Endothelial cell of umbilical vein (primary cell): ENCODE measurements around the gene PKN2. TPM values are rescaled to one million over a fixed set of nuclear protein-coding genes. Genes with fewer than 3 reads are reported as not detected.

Experiments
- BruUV-seq: library from RNA; stranded (reverse); fragments of 400-500 nt; replicated peaks from 2 replicates; lab custom pipeline; 2021; lab: Mats Ljungman, UMichigan
- CTCF ChIA-PET: fragments of 300-600, 350-600 bp; sonication (Branson Sonifier 250); formaldehyde crosslinking; loops from one replicate; lab custom pipeline; 2021; ENCODE audit warnings: antibody characterized with exemption, inconsistent platforms; lab: Charles Lee
- POLR2A ChIA-PET: fragments of 300-600, 350-600 bp; sonication (Branson Sonifier 250); formaldehyde crosslinking; loops from one replicate; lab custom pipeline; 2021; ENCODE audit warnings: antibody characterized with exemption, inconsistent platforms; lab: Charles Lee
- DNase-seq: peaks from one replicate; pipeline ENCODE4 v3.0.0-alpha.2; 2011; ENCODE audit warnings: low read depth, low spot score
- FAIRE-seq: peaks from 2 replicates; lab custom pipeline; 2011; peaks lifted over from hg19 to GRCh38; lab: Jason Lieb, UNC
- H2AFZ ChIP-seq: 2 replicates; pipeline ENCODE4 v1.6.0; 2012; ENCODE audit warnings: low read depth, low read length, control low read depth, inconsistent platforms
- H3K27ac ChIP-seq: 2 replicates; pipeline ENCODE4 v1.5.1; 2011; ENCODE audit warnings: low read depth, mild to moderate bottlenecking, control low read depth, low read length, moderate library complexity; ENCODE audit not compliant: insufficient read depth
- H3K27me3 ChIP-seq, 2 experiments: 2 replicates each; pipeline versions ENCODE4 v1.6.0 to v1.6.1; 2011; ENCODE audit warnings: low read length in 2 of 2, mixed read lengths in 1 of 2; ENCODE audit not compliant: control insufficient read depth in 2 of 2, insufficient read depth in 2 of 2
- H3K36me3 ChIP-seq, 2 experiments: 2 replicates in 1 of 2; 3 replicates in 1 of 2; pipeline ENCODE4 v1.5.1; 2011; ENCODE audit warnings: low read length in 2 of 2, mild to moderate bottlenecking in 1 of 2, moderate library complexity in 1 of 2; ENCODE audit not compliant: control insufficient read depth in 2 of 2, insufficient read depth in 2 of 2; ENCODE audit errors: extremely low read depth in 1 of 2
- H3K4me1 ChIP-seq: 3 replicates; pipeline ENCODE4 v1.5.1; 2011; ENCODE audit warnings: mild to moderate bottlenecking, low read length; ENCODE audit not compliant: control insufficient read depth, insufficient read depth; ENCODE audit errors: extremely low read depth
- H3K4me2 ChIP-seq: 2 replicates; pipeline ENCODE4 v1.6.1; 2011; ENCODE audit warnings: low read length, control low read depth, mixed read lengths; ENCODE audit not compliant: insufficient read depth
- H3K4me3 ChIP-seq, 3 experiments: fragments of 200-600 bp in 1 of 3; sonication (generic), shearing (Covaris generic) in 1 of 3; replicated peaks in 1 of 3; 2 replicates each; pipeline ENCODE4 v1.5.1; 2011 to 2016; ENCODE audit warnings: control low read depth in 3 of 3, low read length in 3 of 3, mild to moderate bottlenecking in 2 of 3, inconsistent platforms in 1 of 3, low read depth in 1 of 3, moderate library complexity in 1 of 3; ENCODE audit not compliant: insufficient read depth in 1 of 3
- H3K79me2 ChIP-seq: 2 replicates; pipeline ENCODE4 v1.6.0; 2012; ENCODE audit warnings: low read length, inconsistent platforms; ENCODE audit not compliant: control insufficient read depth, insufficient read depth
- H3K9ac ChIP-seq: replicated peaks from 2 replicates; pipeline ENCODE3; 2011; ENCODE audit warnings: low read length, control low read depth; ENCODE audit not compliant: insufficient read depth; ENCODE audit errors: extremely low read depth
- H3K9me1 ChIP-seq: replicated peaks from 3 replicates; pipeline ENCODE4 v1.6.0; 2011; ENCODE audit warnings: mild to moderate bottlenecking, low read length; ENCODE audit not compliant: control insufficient read depth, insufficient read depth; ENCODE audit errors: extremely low read depth
- H3K9me3 ChIP-seq: replicated peaks from 2 replicates; pipeline ENCODE4 v1.5.1; 2012; ENCODE audit warnings: low read length, inconsistent platforms; ENCODE audit not compliant: control insufficient read depth, insufficient read depth
- H4K20me1 ChIP-seq: replicated peaks from 2 replicates; pipeline ENCODE3; 2011; ENCODE audit warnings: mild to moderate bottlenecking, low read length; ENCODE audit not compliant: control insufficient read depth, insufficient read depth; ENCODE audit errors: extremely low read depth
- CTCF ChIP-seq, 2 donors: IDR thresholded peaks; 1 replicate in 1 of 2; 2 replicates in 1 of 2; pipeline ENCODE4 v1.5.1; 2011; ENCODE audit warnings: low read length in 2 of 2, mild to moderate bottlenecking in 2 of 2, moderate library complexity in 2 of 2, control low read depth in 1 of 2, inconsistent platforms in 1 of 2, low read depth in 1 of 2; ENCODE audit not compliant: insufficient read depth in 1 of 2; ENCODE audit errors: extremely low read depth in 1 of 2
- EZH2 ChIP-seq: IDR thresholded peaks from 2 replicates; pipeline ENCODE4 v1.6.1; 2012; ENCODE audit warnings: borderline replicate concordance, low read depth, mild to moderate bottlenecking, moderate library complexity, low read length, inconsistent platforms; ENCODE audit not compliant: severe bottlenecking
- FOS ChIP-seq: IDR thresholded peaks from 2 replicates; pipeline ENCODE4 v1.6.1; 2011; ENCODE audit warnings: mild to moderate bottlenecking, low read length, moderate library complexity, borderline replicate concordance; ENCODE audit not compliant: insufficient read depth
- GATA2 ChIP-seq: IDR thresholded peaks from 2 replicates; pipeline ENCODE4 v1.7.0; 2011; ENCODE audit warnings: low read depth, mild to moderate bottlenecking, moderate library complexity, mixed read lengths, low read length; ENCODE audit not compliant: insufficient read length, insufficient read depth
- JUN ChIP-seq: IDR thresholded peaks from 2 replicates; pipeline ENCODE4 v1.6.1; 2011; ENCODE audit warnings: borderline replicate concordance, low read depth; ENCODE audit not compliant: insufficient read length, insufficient read depth
- MYC ChIP-seq: IDR thresholded peaks from one replicate; pipeline ENCODE4 v1.6.1; 2011; ENCODE audit warnings: mild to moderate bottlenecking, low read depth, low read length
- POLR2A ChIP-seq: IDR thresholded peaks from 2 replicates; pipeline ENCODE4 v1.6.1; 2012; ENCODE audit warnings: low read depth, mild to moderate bottlenecking, control low read depth, low read length
- POLR2AphosphoS5 ChIP-seq: IDR thresholded peaks from 2 replicates; pipeline ENCODE4 v1.6.1; 2012; ENCODE audit warnings: low read depth, mild to moderate bottlenecking, control low read depth, low read length, moderate library complexity; ENCODE audit not compliant: insufficient read depth
- dilution Hi-C: fragments of 300-500 bp; cut with MboI; formaldehyde crosslinking; loops from one replicate; pipeline ENCODE4 v1.15.0; 2019; ENCODE audit warnings: low sequenced_read_pairs; ENCODE audit not compliant: extremely low pct_ligation_motif_present
- intact Hi-C: fragments of 100-400 bp; cut with micrococcal nuclease; formaldehyde crosslinking; loops from one replicate; pipeline ENCODE4 v1.10.0; 2022
- polyA plus RNA-seq, 4 experiments: library from polyadenylated mRNA; depleted of rRNA in 3 of 4; stranded (reverse) in 3 of 4; unstranded in 1 of 4; fragments of >200 nt; gene quantifications; 2 replicates each; pipeline versions ENCODE4 v1.2.1 to v1.2.3, GENCODE V29; 2011 to 2012; ENCODE audit warnings: missing spikeins in 1 of 4
- total RNA-seq: library from RNA; stranded (reverse); gene quantifications from 2 replicates; pipeline ENCODE4 v1.2.3, GENCODE V29; 2021
- TF ChIP-seq, protein P1 (sequence below): IDR thresholded peaks from 2 replicates; pipeline ENCODE4 v1.6.1; 2011; ENCODE audit not compliant: insufficient read depth, insufficient read length

Gene PKN2
- total and polyA plus RNA-seq, 2 donors (not counting 3 experiments of a cell fraction or from before 2014, with no cell fraction given) = 11.5 to 47.3 TPM

DNA sequence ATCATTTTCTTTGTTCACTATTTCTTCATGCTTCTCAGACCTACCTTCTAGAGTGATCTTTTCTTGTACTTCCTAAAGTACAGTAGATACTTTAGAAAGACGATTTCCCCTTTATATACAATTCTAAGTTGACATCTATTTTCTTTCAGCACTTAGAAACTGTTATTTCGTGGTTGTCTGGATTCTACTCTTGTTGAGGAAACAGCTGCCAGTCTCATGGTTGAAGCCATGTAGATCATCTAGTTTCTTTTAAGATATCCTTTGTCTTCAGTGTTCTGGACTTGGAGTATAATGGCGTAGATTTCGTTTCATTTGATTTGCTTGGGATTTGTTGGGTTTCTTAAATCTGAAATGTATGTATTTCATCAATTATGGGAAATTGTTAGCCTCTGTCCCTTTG is 67.6 kb downstream of the PKN2 start:
- H4K20me1 ChIP-seq = peaks cover 2% of the 10 kb centered on the region
- H3K9me3 ChIP-seq = no peaks in the 10 kb centered on the region
- no peaks in the 10 kb centered on the region for H3K27me3 ChIP-seq
- H3K79me2 ChIP-seq = peaks cover 3% of the 10 kb centered on the region
- intact Hi-C loops = no loop called here
- DNase-seq (no peak), FAIRE-seq (no peak)
- H2AFZ ChIP-seq = no peak overlapping the region
- no peak overlapping the region for H3K9ac ChIP-seq
- TF ChIP-seq FOS (no peak), POLR2AphosphoS5 (no peak), POLR2A (no peak), GATA2 (no peak), MYC (no peak), JUN (no peak), EZH2 (no peak), CTCF (IDR thresholded peaks at IDR 0.05; ENCODE audit: extremely low read depth in 1 of 2, insufficient read depth in 1 of 2, low read depth in 1 of 2, low read length in 2 of 2) (no peak)
- TF ChIP-seq, protein P1, sequence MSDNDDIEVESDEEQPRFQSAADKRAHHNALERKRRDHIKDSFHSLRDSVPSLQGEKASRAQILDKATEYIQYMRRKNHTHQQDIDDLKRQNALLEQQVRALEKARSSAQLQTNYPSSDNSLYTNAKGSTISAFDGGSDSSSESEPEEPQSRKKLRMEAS = no peak
- dilution Hi-C loops = no loop called here
- H3K27ac ChIP-seq = no peak overlapping the region
- no peak overlapping the region for H3K4me2 ChIP-seq
- H3K36me3 ChIP-seq = peaks cover 0 to 2% of the 10 kb centered on the region in 2 experiments
- BruUV-seq = no TSS peak
- no peaks in the 10 kb centered on the region for H3K4me1 ChIP-seq
- ChIA-PET CTCF (no interaction called here), POLR2A (no interaction called here)
- no peak overlapping the region for H3K4me3 ChIP-seq
- H3K9me1 ChIP-seq = no peaks in the 10 kb centered on the region
